PC-3 (cell line): ENCODE measurements around the gene SCGB1A1. TPM values are rescaled to one million over a fixed set of nuclear protein-coding genes. Genes with fewer than 3 reads are reported as not detected.

Experiments
- ATAC-seq: fragments of 200-7000 bp; cut with Tn5 transposase; 2 replicates; pipeline ENCODE4 v1.9.1; 2020; ENCODE audit warnings: mild to moderate bottlenecking, moderate library complexity
- BruUV-seq: library from RNA; stranded (reverse); fragments of 400-500 nt; replicated peaks from 2 replicates; lab custom pipeline; 2021; lab: Mats Ljungman, UMichigan
- CTCF ChIA-PET: fragments of 300-600 bp; sonication (Branson Sonifier 250); formaldehyde crosslinking; loops from one replicate; lab custom pipeline; 2022; ENCODE audit warnings: antibody characterized with exemption; lab: Charles Lee
- POLR2A ChIA-PET: fragments of 300-600 bp; sonication (Branson Sonifier 250); formaldehyde crosslinking; loops from one replicate; lab custom pipeline; 2022; ENCODE audit warnings: antibody characterized with exemption; ENCODE audit not compliant: unreplicated experiment; lab: Charles Lee
- DNase-seq: peaks from one replicate; pipeline ENCODE4 v3.0.0-alpha.2; 2015
- H2AFZ ChIP-seq: fragments of 300-600 bp; sonication (generic); 2 replicates; pipeline ENCODE4 v1.6.0; 2016; ENCODE audit warnings: antibody characterized with exemption, low read length
- H3F3A ChIP-seq: fragments of 300-600 bp; sonication (generic); one replicate; pipeline ENCODE4 v1.6.0; 2017; ENCODE audit warnings: antibody characterized with exemption, low read length, control low read depth, mild to moderate bottlenecking; ENCODE audit not compliant: unreplicated experiment
- H3K27ac ChIP-seq: fragments of 300-600 bp; sonication (generic); 2 replicates; pipeline ENCODE4 v1.5.1; 2016; ENCODE audit warnings: mild to moderate bottlenecking, low read length
- H3K27me3 ChIP-seq: fragments of 300-600 bp; sonication (generic); 2 replicates; pipeline ENCODE4 v1.6.1; 2016; ENCODE audit warnings: low read length, mixed read lengths
- H3K36me3 ChIP-seq: fragments of 300-600 bp; sonication (generic); 2 replicates; pipeline ENCODE4 v1.6.1; 2016; ENCODE audit warnings: low read depth, mixed run types, low read length, mixed read lengths
- H3K4me1 ChIP-seq: fragments of 300-600 bp; sonication (generic); 2 replicates; pipeline ENCODE4 v1.5.1; 2016; ENCODE audit warnings: low read length; ENCODE audit not compliant: insufficient read depth
- H3K4me2 ChIP-seq: fragments of 300-600 bp; sonication (generic); 2 replicates; pipeline ENCODE4 v1.6.0; 2016; ENCODE audit warnings: low read length
- H3K4me3 ChIP-seq: fragments of 300-600 bp; sonication (generic); 2 replicates; pipeline ENCODE4 v1.5.1; 2016; ENCODE audit warnings: mild to moderate bottlenecking, low read length, mixed read lengths
- H3K79me2 ChIP-seq: fragments of 300-600 bp; sonication (generic); 2 replicates; pipeline ENCODE4 v1.6.1; 2017; ENCODE audit warnings: low read length, mixed read lengths
- H3K9ac ChIP-seq: fragments of 300-600 bp; sonication (generic); 2 replicates; pipeline ENCODE4 v1.6.0; 2016; ENCODE audit warnings: mild to moderate bottlenecking, low read length
- H3K9me2 ChIP-seq: fragments of 300-600 bp; sonication (generic); replicated peaks from 2 replicates; pipeline ENCODE4 v1.6.1; 2016; ENCODE audit warnings: mixed run types, low read length, mixed read lengths
- H3K9me3 ChIP-seq: fragments of 300-600 bp; sonication (generic); 2 replicates; pipeline ENCODE4 v1.6.1; 2016; ENCODE audit warnings: low read length, mixed read lengths
- H4K20me1 ChIP-seq: fragments of 300-600 bp; sonication (generic); 2 replicates; pipeline ENCODE4 v1.6.1; 2016; ENCODE audit warnings: low read length, mixed read lengths
- EZH2 ChIP-seq: fragments of 300-600 bp; sonication (generic); IDR thresholded peaks from one replicate; pipeline ENCODE4 v1.6.1; 2017; ENCODE audit warnings: antibody characterized with exemption, mild to moderate bottlenecking, low read length; ENCODE audit not compliant: unreplicated experiment
- EZH2phosphoT487 ChIP-seq: fragments of 300-600 bp; sonication (generic); IDR thresholded peaks from 2 replicates; pipeline ENCODE4 v1.6.1; 2018; ENCODE audit warnings: mild to moderate bottlenecking, antibody characterized with exemption, low read length, borderline replicate concordance
- intact Hi-C: fragments of 100-400 bp; cut with micrococcal nuclease; formaldehyde crosslinking; loops from 2 replicates; pipeline ENCODE4 v1.9.0; 2023
- total RNA-seq: library from RNA; depleted of rRNA; stranded (reverse); fragments of >200 nt; gene quantifications from 2 replicates; pipeline ENCODE4 v1.2.3, GENCODE V29; 2014
- TF ChIP-seq, protein P1 (sequence below): fragments of 300-600 bp; sonication (generic); conservative IDR thresholded peaks from 2 replicates; pipeline ENCODE4 v1.5.1; 2017; ENCODE audit warnings: antibody characterized with exemption, low read depth, mild to moderate bottlenecking, low read length

SCGB1A1 gene
- total RNA-seq, 1 experiment from 2014 or later = not detected

- Histone ChIP-seq H3K79me2 (no peaks in the 10 kb centered on the region), H4K20me1 (no peaks in the 10 kb centered on the region), H3K9me2 (no peaks in the 10 kb centered on the region), H2AFZ (peak overlapping the region; percentile 78), H3K4me2 (peak overlapping the region; percentile 82), H3K36me3 (no peaks in the 10 kb centered on the region), H3K4me3 (peak overlapping the region; percentile 64), H3F3A (no peaks in the 10 kb centered on the region), H3K27ac (no peak overlapping the region), H3K4me1 (peaks cover 17% of the 10 kb centered on the region), H3K9ac (no peak overlapping the region), H3K9me3 (no peaks in the 10 kb centered on the region), H3K27me3 (no peaks in the 10 kb centered on the region)
- intact Hi-C loops = loop anchor here (1.0 to 10.0 kb wide), 5 partner anchors 31 to 300 kb away; no protein-coding TSS in a partner anchor
- ChIA-PET POLR2A (interaction anchor here (0.6 to 0.7 kb wide), 3 partner anchors 144 to 366 kb away, joined by 4 to 5 read pairs (median 5); no protein-coding TSS in a partner anchor), CTCF (interaction anchor here (0.6 to 3.3 kb wide), 16 partner anchors 9 to 286 kb away, joined by 3 to 35 read pairs (median 4); partner anchors contain the start of gene TUT1)
- DNase-seq = peak; percentile 93
- TF ChIP-seq EZH2 (no peak), EZH2phosphoT487 (no peak)
- TF ChIP-seq, protein P1, sequence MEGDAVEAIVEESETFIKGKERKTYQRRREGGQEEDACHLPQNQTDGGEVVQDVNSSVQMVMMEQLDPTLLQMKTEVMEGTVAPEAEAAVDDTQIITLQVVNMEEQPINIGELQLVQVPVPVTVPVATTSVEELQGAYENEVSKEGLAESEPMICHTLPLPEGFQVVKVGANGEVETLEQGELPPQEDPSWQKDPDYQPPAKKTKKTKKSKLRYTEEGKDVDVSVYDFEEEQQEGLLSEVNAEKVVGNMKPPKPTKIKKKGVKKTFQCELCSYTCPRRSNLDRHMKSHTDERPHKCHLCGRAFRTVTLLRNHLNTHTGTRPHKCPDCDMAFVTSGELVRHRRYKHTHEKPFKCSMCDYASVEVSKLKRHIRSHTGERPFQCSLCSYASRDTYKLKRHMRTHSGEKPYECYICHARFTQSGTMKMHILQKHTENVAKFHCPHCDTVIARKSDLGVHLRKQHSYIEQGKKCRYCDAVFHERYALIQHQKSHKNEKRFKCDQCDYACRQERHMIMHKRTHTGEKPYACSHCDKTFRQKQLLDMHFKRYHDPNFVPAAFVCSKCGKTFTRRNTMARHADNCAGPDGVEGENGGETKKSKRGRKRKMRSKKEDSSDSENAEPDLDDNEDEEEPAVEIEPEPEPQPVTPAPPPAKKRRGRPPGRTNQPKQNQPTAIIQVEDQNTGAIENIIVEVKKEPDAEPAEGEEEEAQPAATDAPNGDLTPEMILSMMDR = peak; percentile 96
- no TSS peak for BruUV-seq
- peak; percentile 81 for ATAC-seq
These were observed 23.9 kb upstream of the SCGB1A1 start for GRCh38 chr11:62394825-62395538.

DNA sequence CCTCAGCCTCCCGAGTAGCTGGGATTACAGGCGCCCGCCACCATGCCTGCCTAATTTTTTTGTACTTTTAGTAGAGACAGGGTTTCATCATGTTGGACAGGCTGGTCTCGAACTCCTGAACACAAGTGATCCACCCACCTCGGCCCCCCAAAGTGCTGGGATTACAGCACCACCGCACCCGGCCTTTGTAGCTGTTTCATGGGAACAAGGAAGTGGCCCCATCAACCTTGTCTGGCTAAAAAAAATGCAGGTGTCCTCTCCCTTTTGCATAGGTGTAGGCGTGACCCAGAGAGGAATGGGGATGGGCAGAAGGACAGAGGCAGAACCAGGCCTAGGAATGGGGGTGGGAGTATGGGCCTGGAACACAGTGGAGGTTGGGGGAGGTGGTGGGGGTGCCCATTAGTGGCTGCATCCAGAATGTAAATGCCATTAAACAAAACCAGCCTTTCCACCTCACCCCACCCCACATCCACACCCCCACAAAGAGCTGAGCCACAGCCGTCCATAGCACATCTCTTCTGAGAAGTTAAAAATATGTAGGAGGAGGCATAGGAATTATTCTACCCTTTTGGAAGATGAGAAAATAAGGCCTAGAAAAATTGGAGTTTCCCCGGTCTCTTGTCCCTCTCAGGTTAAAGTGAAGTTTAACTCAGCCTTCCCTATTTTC lies 22.8 kb upstream of the SCGB1A1 start:
- Histone ChIP-seq H3K9me2 (no peaks in the 10 kb centered on the region), H3F3A (no peaks in the 10 kb centered on the region), H3K79me2 (no peaks in the 10 kb centered on the region), H3K9me3 (no peaks in the 10 kb centered on the region), H3K4me1 (peaks cover 17% of the 10 kb centered on the region), H3K27me3 (no peaks in the 10 kb centered on the region), H2AFZ (no peak overlapping the region), H3K4me2 (no peak overlapping the region), H3K27ac (no peak overlapping the region), H3K9ac (no peak overlapping the region), H3K36me3 (no peaks in the 10 kb centered on the region), H3K4me3 (no peak overlapping the region), H4K20me1 (no peaks in the 10 kb centered on the region)
- intact Hi-C loops = loop anchor here (1.0 to 10.0 kb wide), 4 partner anchors 30 to 299 kb away; no protein-coding TSS in a partner anchor
- ChIA-PET POLR2A (interaction anchor here (0.6 kb wide), 1 partner anchor 19 kb away, joined by 9 read pairs; no protein-coding TSS in a partner anchor), CTCF (interaction anchor here (1.0 to 3.3 kb wide), 5 partner anchors 29 to 196 kb away, joined by 4 to 35 read pairs (median 15); partner anchors contain the start of gene TUT1)
- ATAC-seq (no peak), DNase-seq (no peak)
- BruUV-seq = no TSS peak
- TF ChIP-seq EZH2phosphoT487 (no peak), EZH2 (no peak)
- TF ChIP-seq, protein P1 = no peak
